COLO829 (cell line): Measurements from ENCODE around the gene SLIT3.
"Not testable (repeated sequence)": the region's sequence is repeated elsewhere in the genome, so short reads cannot be mapped to it uniquely, and the experiment has no call there.

Experiments used
- DNase-seq: peaks from one replicate; pipeline ENCODE4 v3.0.0; 2012; ENCODE audit warnings: low spot score

The SLIT3 gene

DNA sequence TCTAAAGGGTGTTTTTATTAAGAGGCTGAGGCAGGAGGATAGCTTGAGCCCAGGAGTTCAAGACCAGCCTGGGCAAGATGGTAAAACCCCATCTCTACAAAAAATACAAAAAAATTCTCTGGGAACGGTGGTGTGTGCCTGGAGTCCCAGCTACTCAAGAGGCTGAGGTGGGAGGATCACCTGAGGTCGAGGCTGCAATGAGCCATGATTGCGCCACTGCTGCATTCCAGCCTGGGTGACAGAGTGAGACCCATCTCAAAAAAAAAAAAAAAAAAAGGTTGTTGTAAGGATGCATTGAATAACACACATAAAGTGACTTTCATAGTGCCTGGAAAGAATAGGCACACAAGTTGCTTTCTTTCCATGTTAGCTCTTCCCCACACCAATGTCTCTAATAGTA is 662.1 kb downstream of the SLIT3 start:
- DNase-seq: not testable (repeated sequence)

DNA sequence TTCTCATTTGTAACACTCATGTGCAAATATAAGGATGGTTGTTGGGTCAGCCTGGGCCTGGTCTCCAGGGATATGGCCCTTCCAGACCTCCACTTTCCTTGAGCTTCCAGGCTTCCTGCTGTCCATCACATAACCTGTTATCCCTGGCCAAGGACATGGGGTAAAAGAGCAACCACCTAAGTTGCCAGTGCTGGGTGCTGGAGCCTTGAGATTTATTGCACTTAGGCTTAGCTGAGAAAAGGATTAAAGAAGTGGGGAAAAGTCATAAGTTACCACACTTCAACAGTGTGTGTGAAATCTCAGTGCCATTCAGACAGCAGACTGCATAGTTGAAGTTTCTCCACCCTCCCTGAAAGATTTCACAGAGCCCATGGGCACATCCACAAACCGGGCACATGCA is 663.1 kb downstream of the SLIT3 start:
- no peak for DNase-seq

DNA sequence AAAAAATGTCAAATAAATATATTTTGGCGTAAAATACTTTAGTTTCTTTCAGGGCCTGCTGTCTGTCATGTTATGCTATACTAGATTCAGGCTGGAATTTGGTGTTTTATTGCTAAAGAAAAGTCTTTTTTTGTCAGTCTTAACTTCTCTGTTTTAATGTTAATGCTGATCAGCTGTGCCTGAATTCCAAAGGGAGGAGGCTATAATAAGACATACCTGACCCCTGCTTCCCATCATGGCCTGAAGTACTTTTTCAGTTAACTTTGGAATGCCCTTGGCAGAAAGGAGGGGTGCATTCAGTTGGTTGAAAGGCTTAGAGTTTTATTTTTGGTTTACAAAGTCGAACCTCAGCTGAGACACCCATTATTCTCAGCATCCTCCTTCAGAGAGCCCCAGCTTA is 663.7 kb downstream of the SLIT3 start:
- DNase-seq: no peak

DNA sequence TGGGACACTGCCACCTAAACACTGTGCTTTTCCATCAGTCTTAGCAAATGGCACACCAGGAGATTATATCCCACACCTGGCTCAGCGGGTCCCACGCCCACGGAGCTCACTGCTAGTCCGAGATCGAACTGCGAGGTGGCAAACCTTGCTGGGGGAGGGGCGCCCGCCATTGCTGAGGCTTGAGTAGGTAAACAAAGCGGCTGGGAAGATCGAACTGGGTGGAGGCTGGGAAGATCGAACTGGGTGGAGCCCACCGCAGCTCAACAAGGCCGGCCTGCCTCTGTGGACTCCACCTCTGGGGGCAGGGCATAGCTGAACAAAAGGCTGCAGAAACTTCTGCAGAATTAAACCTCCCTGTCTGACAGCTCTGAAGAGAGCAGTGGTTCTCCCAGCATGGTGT is 670.0 kb downstream of the SLIT3 start:
- DNase-seq: not testable (repeated sequence)

DNA sequence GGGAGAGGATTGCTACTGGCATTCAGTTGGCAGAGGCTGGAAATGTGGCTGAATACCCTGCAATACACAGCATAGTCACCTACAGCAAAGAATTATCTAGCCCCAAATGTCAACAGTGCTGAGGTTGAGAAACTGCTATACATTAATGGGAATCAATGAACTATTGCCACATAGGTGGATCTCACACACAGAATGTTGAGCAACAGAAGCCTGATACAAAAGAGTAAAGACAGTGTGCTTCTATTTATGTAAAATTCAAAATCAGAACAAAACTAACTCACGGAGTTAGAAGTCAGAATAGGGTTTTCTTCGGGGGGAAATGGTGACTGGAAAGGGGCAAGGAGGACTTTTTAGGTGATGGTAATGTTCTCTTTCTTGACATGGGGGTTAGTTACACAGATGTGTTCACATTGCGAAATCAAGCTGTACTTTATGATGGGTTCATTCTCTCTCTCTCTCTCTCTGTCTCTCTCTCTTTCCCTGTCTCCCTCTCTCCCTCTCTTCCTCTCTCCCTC is 676.0 kb downstream of the SLIT3 start:
- no peak for DNase-seq

DNA sequence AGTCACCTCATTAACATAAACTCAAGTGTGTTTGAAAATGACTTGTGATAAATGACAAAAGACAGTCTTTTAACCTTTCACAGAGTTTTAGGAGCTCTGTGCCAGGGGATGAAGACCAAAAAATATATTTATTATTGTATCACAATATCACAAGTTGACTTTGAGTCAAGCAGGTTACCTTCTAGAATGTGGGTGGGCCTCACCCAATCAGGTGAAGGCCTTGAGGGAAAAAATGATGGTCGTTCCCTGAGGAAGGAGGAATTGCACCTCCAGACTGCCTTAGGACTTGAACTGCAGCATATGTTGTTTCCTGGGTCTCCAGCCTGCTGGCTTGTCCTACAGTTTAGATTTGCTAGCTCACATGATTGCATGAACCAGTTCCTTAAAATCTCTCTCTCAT is 680.1 kb downstream of the SLIT3 start:
- no peak for DNase-seq

DNA sequence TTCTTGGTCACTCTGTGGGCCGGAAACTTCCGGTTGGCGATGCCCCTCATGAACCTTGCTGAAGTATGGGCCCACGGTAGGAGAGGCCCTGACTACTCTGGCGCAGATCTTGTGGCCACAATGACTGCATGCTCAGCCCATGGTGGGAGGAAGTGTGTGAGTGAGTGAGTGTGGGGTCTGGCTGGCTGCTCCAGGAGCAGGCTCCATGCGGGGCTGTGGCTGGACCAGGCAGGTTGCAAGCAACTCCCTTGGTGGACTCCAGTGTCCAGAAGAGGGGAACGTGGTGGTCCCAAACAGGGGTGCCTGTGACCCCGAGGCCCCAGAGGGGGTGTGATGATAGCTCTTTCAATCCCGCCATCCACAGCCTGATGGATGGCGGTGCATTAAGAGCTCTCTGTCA is 686.3 kb downstream of the SLIT3 start:
- no peak for DNase-seq

DNA sequence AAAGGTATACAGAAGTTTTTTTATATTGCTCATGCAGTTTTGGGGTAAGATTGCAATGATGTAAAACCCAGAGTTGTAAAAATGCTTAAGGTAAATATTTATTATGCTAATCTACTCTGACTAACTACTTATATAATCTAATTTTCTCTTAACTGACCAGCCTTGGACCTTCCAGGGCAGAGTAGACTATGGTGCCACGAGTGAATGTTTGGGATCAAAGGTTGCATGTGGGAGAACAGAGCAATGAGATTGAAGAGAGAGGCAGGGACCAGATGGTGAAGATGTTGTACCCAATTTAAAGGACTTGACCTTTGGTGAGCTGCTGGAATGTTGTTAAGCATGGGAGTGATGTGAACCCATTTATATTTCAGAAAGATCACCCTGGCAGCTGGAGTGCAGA is 686.9 kb downstream of the SLIT3 start:
- DNase-seq: no peak

DNA sequence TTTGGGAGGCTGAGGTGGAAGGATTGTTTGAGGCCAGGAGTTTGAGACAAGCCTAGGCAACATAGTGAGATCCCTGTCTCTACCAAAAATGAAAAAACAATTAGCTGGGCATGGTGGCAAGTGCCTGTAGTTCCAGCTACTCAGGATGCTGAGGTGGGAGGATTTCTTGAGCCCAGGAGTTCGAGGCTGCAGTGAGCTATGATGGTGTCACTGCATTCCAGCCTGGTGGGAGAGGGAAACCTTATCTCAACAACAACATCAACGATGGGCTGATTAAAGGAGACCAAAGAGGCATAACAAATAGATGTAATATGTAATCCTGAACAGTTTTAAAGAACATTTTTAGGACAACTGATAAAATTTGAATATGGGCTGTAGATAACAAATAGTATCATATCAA is 687.5 kb downstream of the SLIT3 start:
- DNase-seq: no peak

DNA sequence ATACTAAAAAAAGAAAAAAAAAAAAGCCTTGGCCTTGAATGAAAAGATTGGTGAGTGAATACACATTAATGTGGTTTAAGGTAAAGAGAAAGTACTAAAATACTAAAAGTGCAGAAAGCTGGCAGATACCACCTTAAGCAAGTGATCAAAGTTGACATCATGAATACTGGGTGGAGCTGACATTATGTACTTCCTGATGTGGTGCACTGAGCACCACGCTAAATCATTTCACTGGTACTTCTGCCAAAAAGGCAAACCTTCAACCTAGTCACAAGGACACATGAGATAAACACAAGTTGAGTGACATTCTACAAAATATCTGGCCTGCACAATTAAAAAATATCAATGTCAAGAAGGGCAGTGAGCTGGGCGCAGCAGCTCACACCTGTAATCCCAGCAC is 687.9 kb downstream of the SLIT3 start:
- DNase-seq: no peak

DNA sequence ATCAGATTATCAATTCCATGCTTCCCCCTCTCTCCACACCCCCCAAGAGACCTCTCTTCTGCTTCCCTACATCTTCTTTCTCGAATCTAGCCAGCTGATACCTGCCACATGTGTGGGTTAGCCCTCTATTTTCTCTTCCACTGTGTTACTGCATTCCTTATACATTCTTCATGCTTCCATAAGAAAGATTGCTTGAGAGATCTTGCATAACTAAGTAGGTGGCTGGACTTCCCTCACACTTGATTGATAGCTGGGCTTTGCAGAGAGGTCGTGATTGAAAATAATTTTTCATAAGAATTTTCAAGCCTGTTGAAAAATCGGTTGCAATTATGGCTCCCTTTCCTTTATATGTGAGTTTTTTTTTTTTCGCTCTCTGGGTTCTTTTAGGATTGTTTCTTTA is 688.8 kb downstream of the SLIT3 start:
- DNase-seq: no peak
